Ovary (tissue), 3 donors: ENCODE measurements around the gene GYG1.

Experiments
- CTCF ChIP-seq, 3 donors: fragments of 450-650 bp in 2 of 3; fragments of 200-600 bp in 1 of 3; IDR thresholded peaks; one replicate each; pipeline versions ENCODE4 v1.5.1 to v1.8.0; 2016 to 2022; ENCODE audit warnings: antibody characterized with exemption in 3 of 3, mild to moderate bottlenecking in 1 of 3
- EP300 ChIP-seq: sonication (generic); formaldehyde crosslinking; IDR thresholded peaks from one replicate; pipeline ENCODE4 v1.6.1; 2017; ENCODE audit warnings: antibody characterized with exemption
- POLR2A ChIP-seq: fragments of 450-650 bp; IDR thresholded peaks from one replicate; pipeline ENCODE4 v1.6.1; 2017; ENCODE audit warnings: antibody characterized with exemption, mild to moderate bottlenecking, moderate library complexity
- donor health status: DM: no; HTN: no; CAD: no.

GRCh38 chr3:149026718-149027117, 35.4 kb downstream of the GYG1 start:
- no peak for TF ChIP-seq CTCF (IDR thresholded peaks at IDR 0.05)
- no peak for TF ChIP-seq POLR2A
- no peak for TF ChIP-seq EP300
